ENCODE results near the gene PROZ.

Gene PROZ

GRCh38 chr13:113218586-113218985 is 60.1 kb downstream of the PROZ start:
- Histone ChIP-seq H3K9me3 (ENCODE audit: control insufficient read depth, insufficient read depth, low read length) (no peaks in the 10 kb centered on the region), H3K9ac (ENCODE audit: low read depth, low read length) (no peak overlapping the region), H3K4me1 (ENCODE audit: insufficient read depth, low read length) (peaks cover 16% of the 10 kb centered on the region), H3K36me3 (ENCODE audit: insufficient read depth, low read length) (peaks cover 6% of the 10 kb centered on the region; the same call in 1 of the 2 replicates)

GRCh38 chr13:113219256-113219940 is 61.0 kb downstream of the PROZ start:
- Histone ChIP-seq H3K36me3 (ENCODE audit: insufficient read depth, low read length) (peaks cover 6% of the 10 kb centered on the region; the same call in 1 of the 2 replicates), H3K4me1 (ENCODE audit: insufficient read depth, low read length) (peaks cover 16% of the 10 kb centered on the region), H3K9ac (ENCODE audit: low read depth, low read length) (no peak overlapping the region), H3K9me3 (ENCODE audit: control insufficient read depth, insufficient read depth, low read length) (no peaks in the 10 kb centered on the region)

GRCh38 chr13:113220141-113220598 is 61.7 kb downstream of the PROZ start:
- H3K36me3 ChIP-seq (ENCODE audit: insufficient read depth, low read length) = peaks cover 12% of the 10 kb centered on the region
- peaks cover 16% of the 10 kb centered on the region for H3K4me1 ChIP-seq (ENCODE audit: insufficient read depth, low read length)
- H3K9me3 ChIP-seq (ENCODE audit: control insufficient read depth, insufficient read depth, low read length) = no peaks in the 10 kb centered on the region
- H3K9ac ChIP-seq (ENCODE audit: low read depth, low read length) = no peak overlapping the region

- no peak overlapping the region for H3K9ac ChIP-seq (ENCODE audit: low read depth, low read length)
- H3K36me3 ChIP-seq (ENCODE audit: insufficient read depth, low read length) = peaks cover 12% of the 10 kb centered on the region
- no peaks in the 10 kb centered on the region for H3K9me3 ChIP-seq (ENCODE audit: control insufficient read depth, insufficient read depth, low read length)
- H3K4me1 ChIP-seq (ENCODE audit: insufficient read depth, low read length) = peaks cover 13% of the 10 kb centered on the region
Observed at GRCh38 chr13:113220877-113221276, 62.4 kb downstream of the PROZ start.
